ENCODE measurements around the gene MYMK. TPM values are rescaled to one million over a fixed set of nuclear protein-coding genes. Genes with fewer than 3 reads are reported as not detected.

MYMK gene
- total and polyA plus RNA-seq, 8 donors = not detected

- intact Hi-C loops (cut with DNase I; ENCODE audit: low total_unique reads) = no loop called here
These were observed 6.6 kb downstream of the MYMK start for GRCh38 chr9:133518200-133518599.

GRCh38 chr9:133517711-133518110 lies 7.0 kb downstream of the MYMK start:
- DNase-seq = no peak
- 73 to 81% (median 79%) methylated on average over 4 to 8 of the region's 8 CpGs for WGBS, 5 donors
- Histone ChIP-seq H3K27me3 (peaks cover 0 to 15% (median 0%) of the 10 kb centered on the region in 3 donors), H3K36me3 (no peaks in the 10 kb centered on the region), H3K4me1 (peaks cover 0 to 21% (median 15%) of the 10 kb centered on the region in 4 donors), H3K4me3 (no peak overlapping the region), H3K9me3 (no peaks in the 10 kb centered on the region), H3K27ac (no peak overlapping the region)
- no peak for TF ChIP-seq POLR2A (IDR thresholded peaks at IDR 0.05)
- no peak for TF ChIP-seq CTCF (IDR thresholded peaks at IDR 0.05)
- TF ChIP-seq POLR2AphosphoS5 (IDR thresholded peaks at IDR 0.05) = no peak
- TF ChIP-seq EP300 (IDR thresholded peaks at IDR 0.05) = no peak
- intact Hi-C loops (cut with DNase I; ENCODE audit: low total_unique reads) = no loop called here

More at GRCh38 chr9:133518200-133518599, 6.6 kb downstream of the MYMK start:
- H3K27ac ChIP-seq = no peak overlapping the region
- H3K36me3 ChIP-seq = no peaks in the 10 kb centered on the region
- peaks cover 0 to 16% (median 12%) of the 10 kb centered on the region in 4 donors for H3K4me1 ChIP-seq
- no peaks in the 10 kb centered on the region for H3K9me3 ChIP-seq
- TF ChIP-seq CTCF (IDR thresholded peaks at IDR 0.05) (no peak), POLR2AphosphoS5 (IDR thresholded peaks at IDR 0.05) (no peak), POLR2A (IDR thresholded peaks at IDR 0.05) (no peak)
- no peak for DNase-seq
- WGBS, 5 donors = 73 to 82% (median 77%) methylated on average over 5 of the region's 5 CpGs
- peaks cover 0 to 15% (median 0%) of the 10 kb centered on the region in 3 donors for H3K27me3 ChIP-seq
- no peak overlapping the region for H3K4me3 ChIP-seq

- no peak overlapping the region for H3K27ac ChIP-seq
- no peaks in the 10 kb centered on the region for H3K9me3 ChIP-seq
- peaks cover 0 to 19% (median 15%) of the 10 kb centered on the region in 4 donors for H3K4me1 ChIP-seq
- intact Hi-C loops (cut with DNase I; ENCODE audit: low total_unique reads) = no loop called here
- H3K4me3 ChIP-seq = no peak overlapping the region
- DNase-seq = no peak
- peaks cover 0 to 15% (median 0%) of the 10 kb centered on the region in 3 donors for H3K27me3 ChIP-seq
- H3K36me3 ChIP-seq = no peaks in the 10 kb centered on the region
- 91 to 96% (median 92%) methylated on average over 9 of the region's 9 CpGs for WGBS, 5 donors
- no peak for TF ChIP-seq EP300 (IDR thresholded peaks at IDR 0.05)
- TF ChIP-seq CTCF (IDR thresholded peaks at IDR 0.05) = no peak
- TF ChIP-seq POLR2AphosphoS5 (IDR thresholded peaks at IDR 0.05) = no peak
These were observed 7.8 kb downstream of the MYMK start for GRCh38 chr9:133516961-133517350.

GRCh38 chr9:133516256-133516960 lies 8.4 kb downstream of the MYMK start:
- Histone ChIP-seq H3K4me1 (peaks cover 0 to 19% (median 15%) of the 10 kb centered on the region in 4 donors), H3K27me3 (peaks cover 0 to 15% (median 0%) of the 10 kb centered on the region in 3 donors), H3K27ac (no peak overlapping the region), H3K36me3 (no peaks in the 10 kb centered on the region), H3K9me3 (no peaks in the 10 kb centered on the region), H3K4me3 (no peak overlapping the region)
- no peak for TF ChIP-seq POLR2A (IDR thresholded peaks at IDR 0.05)
- no peak for TF ChIP-seq CTCF (IDR thresholded peaks at IDR 0.05)
- no peak for TF ChIP-seq EP300 (IDR thresholded peaks at IDR 0.05)
- no peak for TF ChIP-seq POLR2AphosphoS5 (IDR thresholded peaks at IDR 0.05)
- intact Hi-C loops (cut with DNase I; ENCODE audit: low total_unique reads) = no loop called here
- 75 to 91% (median 81%) methylated on average over 8 to 11 of the region's 11 CpGs for WGBS, 5 donors
- no peak for DNase-seq

Measured in stomach (tissue), 9 donors.